Caco-2 (cell line): ENCODE measurements around the gene ASTN1. TPM values are rescaled to one million over a fixed set of nuclear protein-coding genes. Genes with fewer than 3 reads are reported as not detected.

Experiments
- BruUV-seq: library from RNA; stranded (reverse); fragments of 400-500 nt; replicated peaks from 2 replicates; lab custom pipeline; 2021; lab: Mats Ljungman, UMichigan
- CTCF ChIA-PET: fragments of 300-600 bp; sonication (Branson Sonifier 250); formaldehyde crosslinking; loops from one replicate; lab custom pipeline; 2022; ENCODE audit warnings: antibody characterized with exemption; lab: Charles Lee
- POLR2A ChIA-PET: fragments of 300-600 bp; sonication (Branson Sonifier 250); formaldehyde crosslinking; loops from one replicate; lab custom pipeline; 2022; ENCODE audit warnings: antibody characterized with exemption; lab: Charles Lee
- DNase-seq, 2 experiments: peaks; one replicate each; pipeline versions ENCODE4 v3.0.0 to v3.0.0-alpha.2; 2020 to 2022
- H3K27me3 ChIP-seq: replicated peaks from 2 replicates; pipeline ENCODE4 v1.6.0; 2011; ENCODE audit warnings: low read length; ENCODE audit not compliant: control insufficient read depth, insufficient read depth
- H3K36me3 ChIP-seq: 2 replicates; pipeline ENCODE4 v1.5.1; 2011; ENCODE audit warnings: low read length; ENCODE audit not compliant: control insufficient read depth, insufficient read depth
- H3K4me1 ChIP-seq: fragments of 250-450 bp; sonication (Bioruptor Pico); 2 replicates; pipeline ENCODE4 v1.5.1; 2020; ENCODE audit warnings: mild to moderate bottlenecking
- H3K4me3 ChIP-seq: 2 replicates; pipeline ENCODE4 v1.5.1; 2011; ENCODE audit warnings: low read depth, mild to moderate bottlenecking, control low read depth, low read length
- H3K9me3 ChIP-seq: fragments of 250-450 bp; sonication (Bioruptor Pico); 2 replicates; pipeline ENCODE4 v1.5.1; 2020; ENCODE audit warnings: mild to moderate bottlenecking, moderate library complexity
- H3K27ac Mint-ChIP-seq: one replicate; pipeline ENCODE4 v1.8.0; 2022; ENCODE audit warnings: mixed read lengths; ENCODE audit not compliant: unreplicated experiment
- H3K27me3 Mint-ChIP-seq: one replicate; pipeline ENCODE4 v1.8.0; 2022; ENCODE audit warnings: mixed read lengths; ENCODE audit not compliant: insufficient read depth, unreplicated experiment
- H3K36me3 Mint-ChIP-seq: one replicate; pipeline ENCODE4 v1.8.0; 2022; ENCODE audit warnings: mild to moderate bottlenecking, mixed read lengths; ENCODE audit not compliant: insufficient read depth, unreplicated experiment
- H3K4me1 Mint-ChIP-seq: one replicate; pipeline ENCODE4 v1.8.0; 2022; ENCODE audit warnings: low read depth, mixed read lengths; ENCODE audit not compliant: unreplicated experiment
- H3K4me3 Mint-ChIP-seq: one replicate; pipeline ENCODE4 v1.8.0; 2022; ENCODE audit warnings: mild to moderate bottlenecking, moderate library complexity, mixed read lengths; ENCODE audit not compliant: unreplicated experiment
- H3K9me3 Mint-ChIP-seq: one replicate; pipeline ENCODE4 v1.8.0; 2022; ENCODE audit warnings: mixed read lengths; ENCODE audit not compliant: unreplicated experiment
- intact Hi-C: fragments of 100-400 bp; cut with micrococcal nuclease; formaldehyde crosslinking; loops from one replicate; pipeline ENCODE4 v1.10.0; 2022; ENCODE audit not compliant: unreplicated experiment
- total RNA-seq: library from RNA; stranded (reverse); gene quantifications from 2 replicates; pipeline ENCODE4 v1.2.3, GENCODE V29; 2022
- TF ChIP-seq, protein P1 (sequence below), 2 experiments: fragments of 200-600 bp in 1 of 2; IDR thresholded peaks; 1 replicate in 1 of 2; 2 replicates in 1 of 2; pipeline versions ENCODE4 v1.5.1 to v1.8.0; 2011 to 2022; ENCODE audit warnings: antibody characterized with exemption in 1 of 2, control low read depth in 1 of 2, inconsistent platforms in 1 of 2, low read depth in 1 of 2, low read length in 1 of 2, mild to moderate bottlenecking in 1 of 2, moderate library complexity in 1 of 2; ENCODE audit not compliant: insufficient read depth in 1 of 2, severe bottlenecking in 1 of 2, unreplicated experiment in 1 of 2

ASTN1 gene
- total RNA-seq, 1 experiment from 2014 or later, result not detected

DNA sequence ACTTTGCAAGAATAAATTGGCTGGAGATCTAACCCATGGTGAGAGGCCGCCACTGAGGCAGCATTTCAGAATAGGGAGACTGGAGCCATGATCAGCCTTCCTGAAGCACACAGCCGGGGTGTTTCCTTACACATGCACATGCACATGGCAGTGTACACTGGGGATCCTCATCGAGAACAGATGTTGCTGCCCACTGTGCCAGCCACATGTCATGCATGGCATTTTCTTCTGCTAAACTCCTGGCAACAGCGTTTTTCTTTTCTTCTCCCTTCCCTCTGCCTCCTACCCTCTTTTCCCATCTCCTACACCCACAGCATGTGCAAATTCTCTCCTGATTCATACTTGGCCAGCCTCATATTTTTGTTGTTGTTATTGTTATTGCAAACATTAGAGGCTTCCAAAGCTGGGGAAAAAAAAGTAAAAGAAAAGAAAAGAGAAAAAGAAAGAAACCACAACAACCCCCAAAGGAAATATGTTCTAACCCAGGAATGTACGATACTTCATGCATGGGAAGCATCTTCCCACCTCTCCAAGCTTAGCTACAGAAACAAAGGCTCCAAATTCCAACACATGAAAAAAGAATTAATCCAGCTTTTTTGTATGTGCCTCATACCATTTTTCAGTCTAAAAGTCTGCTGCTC is 344.0 kb downstream of the ASTN1 start:
- H3K4me1 ChIP-seq, result no peaks in the 10 kb centered on the region
- no peak overlapping the region for H3K4me3 Mint-ChIP-seq
- no peak for DNase-seq
- no peak overlapping the region for H3K27ac Mint-ChIP-seq
- no peaks in the 10 kb centered on the region; the same call in 1 of the 2 replicates for H3K27me3 ChIP-seq
- peaks cover 2% of the 10 kb centered on the region for H3K27me3 Mint-ChIP-seq
- ChIA-PET POLR2A (no interaction called here), CTCF (no interaction called here)
- no peaks in the 10 kb centered on the region for H3K4me1 Mint-ChIP-seq
- intact Hi-C loops, result no loop called here
- H3K9me3 ChIP-seq, result no peaks in the 10 kb centered on the region
- H3K36me3 Mint-ChIP-seq, result no peaks in the 10 kb centered on the region
- H3K36me3 ChIP-seq, result no peaks in the 10 kb centered on the region
- TF ChIP-seq, protein P1, sequence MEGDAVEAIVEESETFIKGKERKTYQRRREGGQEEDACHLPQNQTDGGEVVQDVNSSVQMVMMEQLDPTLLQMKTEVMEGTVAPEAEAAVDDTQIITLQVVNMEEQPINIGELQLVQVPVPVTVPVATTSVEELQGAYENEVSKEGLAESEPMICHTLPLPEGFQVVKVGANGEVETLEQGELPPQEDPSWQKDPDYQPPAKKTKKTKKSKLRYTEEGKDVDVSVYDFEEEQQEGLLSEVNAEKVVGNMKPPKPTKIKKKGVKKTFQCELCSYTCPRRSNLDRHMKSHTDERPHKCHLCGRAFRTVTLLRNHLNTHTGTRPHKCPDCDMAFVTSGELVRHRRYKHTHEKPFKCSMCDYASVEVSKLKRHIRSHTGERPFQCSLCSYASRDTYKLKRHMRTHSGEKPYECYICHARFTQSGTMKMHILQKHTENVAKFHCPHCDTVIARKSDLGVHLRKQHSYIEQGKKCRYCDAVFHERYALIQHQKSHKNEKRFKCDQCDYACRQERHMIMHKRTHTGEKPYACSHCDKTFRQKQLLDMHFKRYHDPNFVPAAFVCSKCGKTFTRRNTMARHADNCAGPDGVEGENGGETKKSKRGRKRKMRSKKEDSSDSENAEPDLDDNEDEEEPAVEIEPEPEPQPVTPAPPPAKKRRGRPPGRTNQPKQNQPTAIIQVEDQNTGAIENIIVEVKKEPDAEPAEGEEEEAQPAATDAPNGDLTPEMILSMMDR (IDR thresholded peaks at IDR 0.05; ENCODE audit: insufficient read depth in 1 of 2, low read depth in 1 of 2, low read length in 1 of 2, severe bottlenecking in 1 of 2, unreplicated experiment in 1 of 2), result no peak
- no TSS peak for BruUV-seq
- H3K4me3 ChIP-seq, result no peak overlapping the region
- no peaks in the 10 kb centered on the region for H3K9me3 Mint-ChIP-seq

DNA sequence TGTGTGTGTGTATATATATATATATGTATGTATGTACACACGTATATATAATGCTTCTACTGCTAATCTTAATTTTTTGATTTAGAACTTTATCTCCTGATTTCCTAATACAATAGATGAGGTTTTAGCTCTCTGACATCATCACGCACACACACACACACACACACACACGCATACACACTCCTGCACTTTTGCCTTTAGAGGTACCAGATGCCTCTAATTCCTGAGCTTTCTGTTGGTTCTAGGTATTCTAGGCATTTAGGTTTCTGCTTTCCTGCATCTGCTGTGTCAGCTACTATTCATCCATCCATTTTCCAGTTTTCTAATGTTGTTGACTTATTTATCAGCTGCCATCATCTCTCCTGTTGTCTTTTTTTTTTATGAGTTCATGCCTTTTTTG is 348.3 kb downstream of the ASTN1 start:
- H3K4me3 ChIP-seq, result no peak overlapping the region
- no peaks in the 10 kb centered on the region for H3K36me3 Mint-ChIP-seq
- no peak for DNase-seq
- POLR2A ChIA-PET, result no interaction called here
- TF ChIP-seq, protein P1 (IDR thresholded peaks at IDR 0.05; ENCODE audit: insufficient read depth in 1 of 2, low read depth in 1 of 2, low read length in 1 of 2, severe bottlenecking in 1 of 2, unreplicated experiment in 1 of 2), result no peak
- H3K36me3 ChIP-seq, result no peaks in the 10 kb centered on the region
- H3K9me3 Mint-ChIP-seq, result no peaks in the 10 kb centered on the region
- no TSS peak for BruUV-seq
- no peak overlapping the region for H3K4me3 Mint-ChIP-seq
- intact Hi-C loops, result no loop called here
- no peak overlapping the region for H3K27ac Mint-ChIP-seq
- CTCF ChIA-PET, result no interaction called here
- H3K4me1 Mint-ChIP-seq, result no peaks in the 10 kb centered on the region
- H3K27me3 Mint-ChIP-seq, result peaks cover 6% of the 10 kb centered on the region
- no peaks in the 10 kb centered on the region for H3K9me3 ChIP-seq
- no peaks in the 10 kb centered on the region for H3K4me1 ChIP-seq
- no peaks in the 10 kb centered on the region; the same call in 1 of the 2 replicates for H3K27me3 ChIP-seq

DNA sequence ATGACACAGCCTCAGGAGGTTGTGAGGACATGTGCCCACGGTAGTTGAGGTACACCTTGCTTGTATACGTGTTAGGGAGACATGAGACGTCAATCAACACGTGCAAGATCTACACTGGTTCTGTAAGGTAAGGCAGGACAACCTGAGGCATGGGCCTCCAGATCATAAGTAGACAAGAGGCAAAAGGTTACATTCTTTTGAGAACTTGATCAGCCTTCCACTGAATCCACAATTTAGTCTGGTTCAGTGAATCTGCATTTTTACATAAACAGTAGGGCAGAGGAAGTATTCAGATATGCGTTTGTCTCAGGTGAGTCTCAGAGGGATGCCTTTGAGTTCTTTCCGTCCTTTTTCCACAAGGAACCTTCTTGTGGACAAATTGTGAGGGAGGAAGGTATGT is 348.9 kb downstream of the ASTN1 start:
- BruUV-seq, result no TSS peak
- no peaks in the 10 kb centered on the region; the same call in 1 of the 2 replicates for H3K27me3 ChIP-seq
- H3K36me3 Mint-ChIP-seq, result no peaks in the 10 kb centered on the region
- no peak for DNase-seq
- TF ChIP-seq, protein P1 (IDR thresholded peaks at IDR 0.05; ENCODE audit: insufficient read depth in 1 of 2, low read depth in 1 of 2, low read length in 1 of 2, severe bottlenecking in 1 of 2, unreplicated experiment in 1 of 2), result no peak
- POLR2A ChIA-PET, result no interaction called here
- H3K4me1 Mint-ChIP-seq, result no peaks in the 10 kb centered on the region
- no peak overlapping the region for H3K4me3 Mint-ChIP-seq
- no peaks in the 10 kb centered on the region for H3K9me3 ChIP-seq
- H3K9me3 Mint-ChIP-seq, result no peaks in the 10 kb centered on the region
- H3K27ac Mint-ChIP-seq, result no peak overlapping the region
- H3K4me3 ChIP-seq, result no peak overlapping the region
- intact Hi-C loops, result no loop called here
- peaks cover 6% of the 10 kb centered on the region for H3K27me3 Mint-ChIP-seq
- CTCF ChIA-PET, result no interaction called here
- no peaks in the 10 kb centered on the region for H3K4me1 ChIP-seq
- H3K36me3 ChIP-seq, result no peaks in the 10 kb centered on the region
